Sigmoid colon (tissue), 3 donors: Measurements from ENCODE around the gene NDUFA5.

ENCODE experiments used
- POLR2A ChIP-seq, 2 donors: fragments of 450-650 bp; IDR thresholded peaks; one replicate each; pipeline ENCODE4 v1.6.1; 2016; ENCODE audit warnings: antibody characterized with exemption in 2 of 2, mild to moderate bottlenecking in 2 of 2, moderate library complexity in 2 of 2
- TF ChIP-seq, protein P1 (sequence below), 4 experiments: fragments of 450-650 bp in 3 of 4; fragments of 200-600 bp in 1 of 4; IDR thresholded peaks; one replicate each; pipeline ENCODE4 v1.5.1; 2016 to 2019; ENCODE audit warnings: antibody characterized with exemption in 4 of 4, mild to moderate bottlenecking in 3 of 4, moderate library complexity in 2 of 4

DNA sequence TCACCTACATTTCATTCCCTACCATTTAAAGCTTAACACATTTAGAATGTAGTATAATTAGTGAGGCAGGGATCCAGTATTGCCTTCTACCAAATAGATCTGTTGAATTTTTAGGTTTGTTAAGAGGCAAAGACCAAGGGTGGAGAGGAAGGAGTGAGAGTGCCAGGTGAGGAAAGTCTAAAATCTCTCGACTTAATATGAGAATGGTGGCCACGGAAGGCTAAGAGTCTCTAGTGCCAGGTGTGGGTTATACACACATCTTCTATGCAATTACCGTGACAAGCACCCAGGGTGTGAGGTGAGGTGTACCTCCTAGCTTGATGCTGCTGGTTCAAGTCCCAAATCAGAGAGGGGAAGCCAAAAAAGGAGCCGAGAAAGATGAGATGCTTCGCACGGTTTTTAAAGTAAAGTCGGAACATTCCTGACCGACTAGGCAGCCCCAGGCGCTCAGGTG lies 23.7 kb downstream of the NDUFA5 start:
- TF ChIP-seq, protein P1, sequence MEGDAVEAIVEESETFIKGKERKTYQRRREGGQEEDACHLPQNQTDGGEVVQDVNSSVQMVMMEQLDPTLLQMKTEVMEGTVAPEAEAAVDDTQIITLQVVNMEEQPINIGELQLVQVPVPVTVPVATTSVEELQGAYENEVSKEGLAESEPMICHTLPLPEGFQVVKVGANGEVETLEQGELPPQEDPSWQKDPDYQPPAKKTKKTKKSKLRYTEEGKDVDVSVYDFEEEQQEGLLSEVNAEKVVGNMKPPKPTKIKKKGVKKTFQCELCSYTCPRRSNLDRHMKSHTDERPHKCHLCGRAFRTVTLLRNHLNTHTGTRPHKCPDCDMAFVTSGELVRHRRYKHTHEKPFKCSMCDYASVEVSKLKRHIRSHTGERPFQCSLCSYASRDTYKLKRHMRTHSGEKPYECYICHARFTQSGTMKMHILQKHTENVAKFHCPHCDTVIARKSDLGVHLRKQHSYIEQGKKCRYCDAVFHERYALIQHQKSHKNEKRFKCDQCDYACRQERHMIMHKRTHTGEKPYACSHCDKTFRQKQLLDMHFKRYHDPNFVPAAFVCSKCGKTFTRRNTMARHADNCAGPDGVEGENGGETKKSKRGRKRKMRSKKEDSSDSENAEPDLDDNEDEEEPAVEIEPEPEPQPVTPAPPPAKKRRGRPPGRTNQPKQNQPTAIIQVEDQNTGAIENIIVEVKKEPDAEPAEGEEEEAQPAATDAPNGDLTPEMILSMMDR (IDR thresholded peaks at IDR 0.05), result no peak
- TF ChIP-seq POLR2A (IDR thresholded peaks at IDR 0.05), result no peak
